Sigmoid colon (tissue), 4 donors: ENCODE data around the gene OBI1.

Experiments
- EP300 ChIP-seq, 4 donors: sonication (generic); formaldehyde crosslinking; IDR thresholded peaks; one replicate each; pipeline ENCODE4 v1.6.1; 2017; ENCODE audit warnings: antibody characterized with exemption in 4 of 4
- POLR2A ChIP-seq, 2 donors: fragments of 450-650 bp; IDR thresholded peaks; one replicate each; pipeline ENCODE4 v1.6.1; 2016; ENCODE audit warnings: antibody characterized with exemption in 2 of 2, mild to moderate bottlenecking in 2 of 2, moderate library complexity in 2 of 2
- POLR2AphosphoS5 ChIP-seq, 4 donors: sonication (generic); formaldehyde crosslinking; IDR thresholded peaks; one replicate each; pipeline ENCODE4 v1.6.1; 2017; ENCODE audit warnings: antibody characterized with exemption in 4 of 4
- TF ChIP-seq, protein P1 (sequence below), 4 experiments: fragments of 450-650 bp in 3 of 4; fragments of 200-600 bp in 1 of 4; IDR thresholded peaks; one replicate each; pipeline ENCODE4 v1.5.1; 2016 to 2019; ENCODE audit warnings: antibody characterized with exemption in 4 of 4, mild to moderate bottlenecking in 3 of 4, moderate library complexity in 2 of 4

DNA sequence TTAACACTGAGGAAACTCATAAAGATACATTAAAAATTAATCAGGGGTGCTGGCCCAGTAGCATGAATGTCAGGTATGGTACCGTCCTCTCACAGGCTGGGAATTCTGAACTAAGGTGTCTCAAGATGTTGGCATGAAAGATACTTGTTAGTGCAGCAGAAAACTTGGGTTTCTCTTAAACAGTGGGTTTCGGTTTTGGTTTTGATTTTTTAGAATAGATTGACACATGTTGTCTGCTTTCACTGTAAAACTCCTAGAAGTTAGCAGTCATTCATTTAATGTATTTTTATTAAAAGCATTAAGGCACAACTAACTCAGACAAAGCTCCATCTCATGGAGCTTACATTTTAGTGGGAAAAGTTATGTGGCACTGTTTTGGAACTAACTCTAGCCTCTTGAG, 3.5 kb upstream of the OBI1 start:
- TF ChIP-seq POLR2A (IDR thresholded peaks at IDR 0.05) (no peak), EP300 (IDR thresholded peaks at IDR 0.05) (no peak), POLR2AphosphoS5 (IDR thresholded peaks at IDR 0.05) (no peak)
- TF ChIP-seq, protein P1, sequence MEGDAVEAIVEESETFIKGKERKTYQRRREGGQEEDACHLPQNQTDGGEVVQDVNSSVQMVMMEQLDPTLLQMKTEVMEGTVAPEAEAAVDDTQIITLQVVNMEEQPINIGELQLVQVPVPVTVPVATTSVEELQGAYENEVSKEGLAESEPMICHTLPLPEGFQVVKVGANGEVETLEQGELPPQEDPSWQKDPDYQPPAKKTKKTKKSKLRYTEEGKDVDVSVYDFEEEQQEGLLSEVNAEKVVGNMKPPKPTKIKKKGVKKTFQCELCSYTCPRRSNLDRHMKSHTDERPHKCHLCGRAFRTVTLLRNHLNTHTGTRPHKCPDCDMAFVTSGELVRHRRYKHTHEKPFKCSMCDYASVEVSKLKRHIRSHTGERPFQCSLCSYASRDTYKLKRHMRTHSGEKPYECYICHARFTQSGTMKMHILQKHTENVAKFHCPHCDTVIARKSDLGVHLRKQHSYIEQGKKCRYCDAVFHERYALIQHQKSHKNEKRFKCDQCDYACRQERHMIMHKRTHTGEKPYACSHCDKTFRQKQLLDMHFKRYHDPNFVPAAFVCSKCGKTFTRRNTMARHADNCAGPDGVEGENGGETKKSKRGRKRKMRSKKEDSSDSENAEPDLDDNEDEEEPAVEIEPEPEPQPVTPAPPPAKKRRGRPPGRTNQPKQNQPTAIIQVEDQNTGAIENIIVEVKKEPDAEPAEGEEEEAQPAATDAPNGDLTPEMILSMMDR (IDR thresholded peaks at IDR 0.05): no peak
